GM12873 (cell line): ENCODE measurements around the gene IL17RB.

Source experiments
- TF ChIP-seq, protein P1 (sequence below): IDR thresholded peaks from 2 replicates; pipeline ENCODE4 v1.5.1; 2012; ENCODE audit warnings: low read depth, mild to moderate bottlenecking, moderate library complexity, low read length, control low read depth; ENCODE audit not compliant: insufficient read depth; ENCODE audit errors: missing control alignments

IL17RB gene

GRCh38 chr3:53834429-53835095, 11.8 kb upstream of the IL17RB start:
- TF ChIP-seq, protein P1, sequence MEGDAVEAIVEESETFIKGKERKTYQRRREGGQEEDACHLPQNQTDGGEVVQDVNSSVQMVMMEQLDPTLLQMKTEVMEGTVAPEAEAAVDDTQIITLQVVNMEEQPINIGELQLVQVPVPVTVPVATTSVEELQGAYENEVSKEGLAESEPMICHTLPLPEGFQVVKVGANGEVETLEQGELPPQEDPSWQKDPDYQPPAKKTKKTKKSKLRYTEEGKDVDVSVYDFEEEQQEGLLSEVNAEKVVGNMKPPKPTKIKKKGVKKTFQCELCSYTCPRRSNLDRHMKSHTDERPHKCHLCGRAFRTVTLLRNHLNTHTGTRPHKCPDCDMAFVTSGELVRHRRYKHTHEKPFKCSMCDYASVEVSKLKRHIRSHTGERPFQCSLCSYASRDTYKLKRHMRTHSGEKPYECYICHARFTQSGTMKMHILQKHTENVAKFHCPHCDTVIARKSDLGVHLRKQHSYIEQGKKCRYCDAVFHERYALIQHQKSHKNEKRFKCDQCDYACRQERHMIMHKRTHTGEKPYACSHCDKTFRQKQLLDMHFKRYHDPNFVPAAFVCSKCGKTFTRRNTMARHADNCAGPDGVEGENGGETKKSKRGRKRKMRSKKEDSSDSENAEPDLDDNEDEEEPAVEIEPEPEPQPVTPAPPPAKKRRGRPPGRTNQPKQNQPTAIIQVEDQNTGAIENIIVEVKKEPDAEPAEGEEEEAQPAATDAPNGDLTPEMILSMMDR, result peak; percentile 12

GRCh38 chr3:53835257-53835656, 11.1 kb upstream of the IL17RB start:
- TF ChIP-seq, protein P1, result no peak

GRCh38 chr3:53836084-53836872, 10.1 kb upstream of the IL17RB start:
- TF ChIP-seq, protein P1, result no peak

- TF ChIP-seq, protein P1, result no peak
Observed at GRCh38 chr3:53837331-53837730, 9.0 kb upstream of the IL17RB start.

DNA sequence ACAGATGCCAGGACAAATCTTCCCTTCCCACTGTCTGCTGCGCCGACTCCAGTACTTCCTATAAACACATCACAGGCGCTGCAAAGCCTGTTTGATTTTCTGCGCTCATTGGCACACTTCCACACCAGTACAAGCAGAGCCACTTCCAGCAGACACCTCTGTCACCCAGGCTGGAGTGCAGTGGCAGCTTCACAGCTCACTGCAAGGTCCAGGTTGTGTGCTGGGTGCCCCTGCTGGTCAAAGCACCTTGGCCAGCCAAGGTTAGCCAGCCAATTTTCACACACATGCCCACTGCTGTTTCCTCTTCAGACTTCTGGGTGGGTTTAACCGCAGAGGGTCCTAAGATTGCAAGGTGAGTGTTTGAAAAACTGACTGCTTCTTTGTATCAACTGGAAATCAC, 5.1 kb upstream of the IL17RB start:
- TF ChIP-seq, protein P1, result no peak

DNA sequence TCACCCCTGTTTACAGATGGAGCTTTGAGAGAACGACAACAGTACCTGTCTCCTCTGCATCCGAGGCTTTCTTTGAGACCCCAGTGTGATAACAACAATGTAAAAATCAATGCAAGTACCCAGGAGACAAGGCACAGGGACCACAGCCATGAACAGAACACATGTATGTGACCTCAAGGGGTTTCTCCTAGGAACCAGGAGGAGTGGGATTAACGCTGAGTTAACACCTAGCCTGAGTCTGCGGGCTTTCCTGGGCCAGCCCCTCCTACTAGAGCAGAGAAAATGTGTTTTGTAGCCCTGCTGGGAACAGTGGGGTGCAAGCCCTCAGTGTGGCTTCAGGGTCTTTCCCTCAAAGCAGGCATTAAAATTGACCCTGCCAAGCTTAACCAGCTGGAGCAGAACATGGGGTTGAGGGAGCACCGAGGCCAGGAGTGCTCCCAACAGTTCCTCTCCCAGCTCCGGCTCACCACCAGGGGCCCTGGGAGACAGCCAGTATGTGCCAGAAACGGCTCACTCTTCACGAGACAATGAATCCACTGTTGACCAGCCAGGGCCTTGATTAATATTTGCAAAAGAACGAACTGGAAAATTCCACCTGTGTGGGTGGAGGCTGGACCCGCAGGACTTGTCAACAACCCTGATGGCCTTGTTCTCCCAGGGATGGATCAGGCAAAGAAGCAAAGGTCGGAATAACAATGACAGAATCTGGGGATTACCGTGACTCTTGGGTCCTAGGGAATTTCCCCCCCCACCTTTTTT, 3.8 kb upstream of the IL17RB start:
- TF ChIP-seq, protein P1, result no peak
